GM10847 (cell line): Measurements from ENCODE around the gene DCAF12L1.

Experiments used
- POLR2A ChIP-seq: IDR thresholded peaks from 2 replicates; pipeline ENCODE4 v1.6.1; 2011; ENCODE audit not compliant: insufficient read length; ENCODE audit errors: extremely low read depth

The DCAF12L1 gene

DNA sequence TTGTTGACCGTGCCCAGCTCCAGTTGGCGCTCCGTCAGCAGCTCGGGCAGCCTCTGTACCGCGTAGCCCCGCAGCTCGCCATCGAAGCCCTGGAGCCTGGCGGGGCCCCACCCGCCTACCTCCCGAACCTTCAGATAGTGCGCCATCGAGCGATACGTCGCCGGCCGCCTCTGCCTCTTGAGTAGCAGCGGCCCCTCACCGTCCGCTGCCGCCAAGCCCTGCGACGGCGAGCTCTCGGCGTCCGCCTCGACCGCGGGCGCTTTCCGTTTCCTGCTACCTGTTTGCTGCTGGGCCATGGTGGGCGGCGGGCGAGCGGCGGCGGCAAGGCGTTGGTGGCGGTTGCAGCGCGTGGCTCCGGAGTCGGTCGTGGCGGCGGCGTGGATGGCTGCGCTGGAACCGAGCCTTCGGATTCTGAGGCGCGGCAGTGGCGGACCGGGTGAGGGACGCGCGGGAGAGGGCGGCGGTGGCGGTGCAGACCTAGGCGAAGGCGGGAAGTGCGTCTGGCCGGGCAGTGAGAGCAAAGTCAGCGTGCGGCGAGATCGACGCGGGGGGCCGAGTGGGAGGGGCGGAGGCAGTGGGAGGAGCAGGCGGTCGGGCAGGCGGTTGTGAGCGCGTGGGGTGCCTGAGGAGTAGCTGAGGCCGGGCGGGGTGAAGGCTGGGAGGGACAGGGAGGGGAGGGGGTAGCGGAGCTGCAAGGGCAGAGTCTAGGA lies at the start of gene DCAF12L1:
TSS of gene DCAF12L1 (minus strand) at position 502 of the 710 bp plus-strand sequence. CDS start at position 296, 206 bp downstream.
- TF ChIP-seq POLR2A = no peak

- no peak for TF ChIP-seq POLR2A
These were observed 28.3 kb upstream of the DCAF12L1 start for GRCh38 chrX:126580877-126581276.

- no peak for TF ChIP-seq POLR2A
These were observed 23.3 kb upstream of the DCAF12L1 start for GRCh38 chrX:126575911-126576310.

DNA sequence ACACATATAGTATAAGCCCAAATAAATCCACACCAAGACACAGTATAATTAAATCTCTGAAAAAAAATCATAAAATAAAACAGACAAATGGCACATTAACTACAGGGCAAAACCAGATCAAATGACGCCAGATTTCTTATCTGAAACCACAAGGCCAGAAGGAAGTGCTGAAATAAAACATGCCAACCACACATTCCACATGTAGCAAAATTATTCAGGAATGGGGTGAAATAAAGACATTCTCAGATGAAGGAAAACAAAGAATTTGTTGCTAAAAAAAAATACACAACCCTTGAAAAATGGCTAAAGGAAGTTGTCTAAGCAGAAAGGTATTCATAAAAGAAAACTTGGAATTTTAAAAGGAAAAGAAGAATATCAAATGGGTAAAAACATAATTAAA lies 4.5 kb upstream of the DCAF12L1 start:
- TF ChIP-seq POLR2A = no peak

DNA sequence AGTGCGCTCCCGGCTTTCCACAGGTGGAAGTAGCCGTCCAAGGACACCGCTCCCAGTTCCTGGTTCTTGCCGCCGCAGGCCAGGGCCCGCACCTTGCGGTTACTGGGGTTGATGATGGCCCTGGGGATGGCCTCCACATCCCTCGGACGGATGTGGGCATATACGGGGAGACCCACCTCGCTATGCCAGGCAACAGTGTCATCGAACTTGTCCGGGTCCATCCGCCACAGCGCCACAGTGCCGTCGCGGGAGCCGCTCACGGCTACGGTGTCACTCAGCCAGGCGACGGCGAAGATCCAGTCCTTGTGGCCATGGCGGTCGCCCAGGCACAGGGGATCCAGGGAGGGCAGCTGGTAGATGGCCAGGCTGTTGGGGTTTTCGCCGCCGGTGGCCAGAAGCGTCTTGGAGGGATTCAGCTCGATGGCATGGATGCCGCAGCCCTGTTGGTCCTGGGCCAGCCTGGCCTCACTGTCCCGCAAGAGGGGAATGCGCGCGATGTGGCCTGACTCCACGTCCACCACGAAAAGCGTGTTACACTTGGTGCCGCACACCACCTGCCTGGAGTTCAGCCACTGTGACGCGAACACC lies 795 bp downstream of the DCAF12L1 start:
- no peak for TF ChIP-seq POLR2A

- TF ChIP-seq POLR2A = no peak
These were observed 1.3 kb downstream of the DCAF12L1 start for GRCh38 chrX:126551306-126551705.

- no peak for TF ChIP-seq POLR2A
These were observed 1.8 kb downstream of the DCAF12L1 start for GRCh38 chrX:126550816-126551215.

GRCh38 chrX:126509923-126510322 lies 42.7 kb downstream of the DCAF12L1 start:
- no peak for TF ChIP-seq POLR2A
